ENCODE measurements around the gene CLEC17A.
"Not testable (repeated sequence)": the region's sequence is repeated elsewhere in the genome, so short reads cannot be mapped to it uniquely, and the experiment has no call there.

CLEC17A gene

GRCh38 chr19:14559916-14560775 lies 22.7 kb upstream of the CLEC17A start:
- no peak for DNase-seq

GRCh38 chr19:14560776-14561108 lies 22.1 kb upstream of the CLEC17A start:
- no peak for DNase-seq

GRCh38 chr19:14561249-14561648 lies 21.6 kb upstream of the CLEC17A start:
- DNase-seq = no peak

GRCh38 chr19:14561847-14562351 lies 21.0 kb upstream of the CLEC17A start:
- DNase-seq = no peak

- no peak for DNase-seq
Observed at GRCh38 chr19:14562660-14563589, 20.0 kb upstream of the CLEC17A start.

GRCh38 chr19:14563590-14563926 lies 19.3 kb upstream of the CLEC17A start:
- DNase-seq = no peak

GRCh38 chr19:14563989-14564651 lies 18.8 kb upstream of the CLEC17A start:
- no peak for DNase-seq

- DNase-seq = not testable (repeated sequence)
Observed at GRCh38 chr19:14564652-14565297, 18.1 kb upstream of the CLEC17A start.

GRCh38 chr19:14565298-14565679 lies 17.6 kb upstream of the CLEC17A start:
- no peak for DNase-seq

GRCh38 chr19:14565765-14566711 lies 16.8 kb upstream of the CLEC17A start:
- DNase-seq = no peak

GRCh38 chr19:14566712-14567077 lies 16.2 kb upstream of the CLEC17A start:
- DNase-seq = no peak

- no peak for DNase-seq
Observed at GRCh38 chr19:14567079-14567478, 15.8 kb upstream of the CLEC17A start.

GRCh38 chr19:14570864-14571527 lies 11.9 kb upstream of the CLEC17A start:
- DNase-seq = no peak

- DNase-seq = peak; percentile 86
Observed at GRCh38 chr19:14571695-14572490, 11.0 kb upstream of the CLEC17A start, which contains the start of gene NDUFB7. NDUFB7 (minus strand) TSS chr19:14572066; CDS start chr19:14572000, 66 bp downstream.

GRCh38 chr19:14575428-14575980 lies 7.4 kb upstream of the CLEC17A start:
- DNase-seq = no peak

GRCh38 chr19:14576363-14576762 lies 6.5 kb upstream of the CLEC17A start:
- no peak for DNase-seq

- no peak for DNase-seq
Observed at GRCh38 chr19:14577264-14577663, 5.6 kb upstream of the CLEC17A start.

- DNase-seq = no peak
Observed at GRCh38 chr19:14577885-14578427, 4.9 kb upstream of the CLEC17A start.

GRCh38 chr19:14580623-14581237 lies 2.2 kb upstream of the CLEC17A start:
- peak; percentile 56 for DNase-seq
